NB4 (cell line): ENCODE results near the gene NSUN6.
"Not testable (repeated sequence)": the region's sequence is repeated elsewhere in the genome, so short reads cannot be mapped to it uniquely, and the experiment has no call there.

Experiments used
- DNase-seq: peaks from one replicate; pipeline ENCODE4 v3.0.0; 2010; ENCODE audit warnings: low read depth
- H3K4me3 ChIP-seq: one replicate; pipeline ENCODE4 v1.5.1; 2011; ENCODE audit warnings: mild to moderate bottlenecking, low read depth, low read length, moderate library complexity
- MYC ChIP-seq: IDR thresholded peaks from 2 replicates; pipeline ENCODE4 v1.6.1; 2011; ENCODE audit warnings: low read depth, low read length
- POLR2A ChIP-seq: IDR thresholded peaks from 2 replicates; pipeline ENCODE4 v1.6.1; 2011; ENCODE audit warnings: mild to moderate bottlenecking; ENCODE audit not compliant: insufficient read length; ENCODE audit errors: extremely low read depth
- TF ChIP-seq, protein P1 (sequence below): IDR thresholded peaks from one replicate; pipeline ENCODE4 v1.5.1; 2012; ENCODE audit warnings: low read depth, low read length
- TF ChIP-seq, protein P2 (sequence below): IDR thresholded peaks from 2 replicates; pipeline ENCODE4 v1.6.1; 2011; ENCODE audit warnings: low read depth, low read length

Gene NSUN6

DNA sequence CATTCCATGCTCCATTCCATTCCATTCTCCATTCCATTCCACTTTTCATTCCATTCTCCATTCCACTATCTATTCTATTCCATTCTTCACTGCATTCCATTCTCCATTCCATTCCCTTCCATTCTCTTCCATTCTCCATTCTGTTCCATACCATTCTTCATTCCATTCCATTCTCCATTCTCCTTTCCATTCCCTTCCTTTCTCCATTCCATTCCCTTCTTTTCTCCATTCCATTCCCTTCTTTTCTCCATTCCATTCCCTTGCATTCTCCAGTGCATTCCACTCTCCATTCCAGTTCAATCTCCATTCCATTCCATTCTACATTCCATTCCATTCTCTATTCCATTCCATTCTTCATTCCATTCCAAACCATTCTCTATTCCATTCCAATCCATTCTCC, 80.3 kb downstream of the NSUN6 start:
- no peak for DNase-seq
- TF ChIP-seq, protein P1, sequence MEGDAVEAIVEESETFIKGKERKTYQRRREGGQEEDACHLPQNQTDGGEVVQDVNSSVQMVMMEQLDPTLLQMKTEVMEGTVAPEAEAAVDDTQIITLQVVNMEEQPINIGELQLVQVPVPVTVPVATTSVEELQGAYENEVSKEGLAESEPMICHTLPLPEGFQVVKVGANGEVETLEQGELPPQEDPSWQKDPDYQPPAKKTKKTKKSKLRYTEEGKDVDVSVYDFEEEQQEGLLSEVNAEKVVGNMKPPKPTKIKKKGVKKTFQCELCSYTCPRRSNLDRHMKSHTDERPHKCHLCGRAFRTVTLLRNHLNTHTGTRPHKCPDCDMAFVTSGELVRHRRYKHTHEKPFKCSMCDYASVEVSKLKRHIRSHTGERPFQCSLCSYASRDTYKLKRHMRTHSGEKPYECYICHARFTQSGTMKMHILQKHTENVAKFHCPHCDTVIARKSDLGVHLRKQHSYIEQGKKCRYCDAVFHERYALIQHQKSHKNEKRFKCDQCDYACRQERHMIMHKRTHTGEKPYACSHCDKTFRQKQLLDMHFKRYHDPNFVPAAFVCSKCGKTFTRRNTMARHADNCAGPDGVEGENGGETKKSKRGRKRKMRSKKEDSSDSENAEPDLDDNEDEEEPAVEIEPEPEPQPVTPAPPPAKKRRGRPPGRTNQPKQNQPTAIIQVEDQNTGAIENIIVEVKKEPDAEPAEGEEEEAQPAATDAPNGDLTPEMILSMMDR: no peak
- TF ChIP-seq, protein P2, sequence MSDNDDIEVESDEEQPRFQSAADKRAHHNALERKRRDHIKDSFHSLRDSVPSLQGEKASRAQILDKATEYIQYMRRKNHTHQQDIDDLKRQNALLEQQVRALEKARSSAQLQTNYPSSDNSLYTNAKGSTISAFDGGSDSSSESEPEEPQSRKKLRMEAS: no peak
- no peak for TF ChIP-seq POLR2A
- TF ChIP-seq MYC: no peak
- H3K4me3 ChIP-seq: no peak overlapping the region

DNA sequence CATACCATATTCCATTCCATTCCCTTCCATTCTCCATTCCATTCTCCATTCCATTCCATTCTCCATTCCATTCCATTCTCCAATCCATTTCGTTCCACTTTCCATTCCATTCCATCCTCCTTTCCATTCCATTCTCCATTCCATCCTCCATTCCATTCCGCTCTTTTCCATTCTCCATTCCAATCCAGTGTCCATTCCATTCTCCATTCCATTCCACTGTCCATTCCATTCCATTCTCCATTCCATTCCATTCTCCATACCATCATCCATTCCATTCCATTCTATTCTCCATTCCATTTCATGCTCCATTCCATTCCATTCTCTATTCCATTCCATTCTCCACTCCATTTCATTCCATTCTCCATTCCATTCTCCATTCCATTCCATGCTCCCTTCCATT, 81.0 kb downstream of the NSUN6 start:
- DNase-seq, H3K4me3 ChIP-seq: not testable (repeated sequence)

DNA sequence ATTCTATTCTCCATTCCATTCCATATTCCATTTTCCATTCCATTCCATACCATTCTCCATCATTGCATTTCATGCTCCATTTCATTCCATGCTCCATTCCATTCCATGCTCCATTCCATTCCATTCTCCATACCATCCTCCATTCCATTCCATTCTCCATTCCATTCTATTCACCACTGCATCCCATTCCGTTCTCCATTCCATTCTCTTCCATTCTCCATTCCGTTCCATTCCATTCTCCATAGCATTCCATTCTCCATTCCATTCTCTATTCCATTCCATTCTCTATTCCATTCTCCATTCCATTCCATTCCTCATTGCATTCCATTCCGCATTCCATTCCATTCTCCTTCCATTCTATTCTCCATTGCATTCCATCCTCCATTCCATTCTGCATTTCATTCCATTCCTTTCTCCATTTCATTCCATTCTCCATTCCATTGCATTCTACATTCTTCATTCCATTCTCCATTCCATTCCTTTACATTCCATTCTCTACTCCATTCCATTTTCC, 84.0 kb downstream of the NSUN6 start:
- H3K4me3 ChIP-seq: no peak overlapping the region
- TF ChIP-seq, protein P1: no peak
- DNase-seq: no peak

DNA sequence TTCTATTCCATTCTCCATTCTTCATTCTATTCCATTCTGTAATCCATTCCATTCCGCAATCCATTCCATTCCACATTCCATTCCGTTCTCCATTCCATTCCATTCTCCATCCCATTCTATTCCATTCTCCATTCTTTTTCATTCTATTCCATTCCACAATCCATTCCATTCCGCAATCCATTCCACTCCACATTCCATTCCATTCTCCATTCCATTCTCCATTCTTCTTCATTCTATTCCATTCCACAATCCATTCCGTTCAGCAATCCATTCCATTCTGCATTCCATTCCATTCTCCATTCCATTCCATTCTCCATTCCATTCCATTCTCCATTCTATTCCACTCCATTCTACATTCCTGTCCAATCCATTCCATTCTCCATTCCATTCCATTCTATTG, 85.2 kb downstream of the NSUN6 start:
- H3K4me3 ChIP-seq: no peak overlapping the region
- no peak for DNase-seq
- TF ChIP-seq, protein P2: no peak
- TF ChIP-seq, protein P1: no peak
- TF ChIP-seq POLR2A (no peak), MYC (no peak)

DNA sequence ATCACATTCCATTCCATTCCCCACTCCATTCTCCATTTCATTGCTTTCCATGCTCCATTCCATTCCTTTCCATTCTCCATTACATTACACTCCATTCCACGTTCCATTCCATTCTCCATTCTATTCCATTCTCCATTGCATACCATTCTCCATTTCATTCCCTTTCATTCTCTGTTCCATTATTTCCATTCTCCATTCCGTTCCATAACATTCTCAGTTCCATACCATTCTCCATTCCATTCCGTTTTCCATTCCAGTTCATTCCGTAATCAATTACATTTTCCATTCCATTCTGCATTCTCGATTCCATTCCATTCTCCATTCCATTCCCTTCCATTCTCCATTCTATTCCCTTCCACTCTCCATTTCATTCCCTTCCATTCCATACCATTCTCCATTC, 86.4 kb downstream of the NSUN6 start:
- TF ChIP-seq MYC: no peak
- TF ChIP-seq, protein P1: no peak
- TF ChIP-seq, protein P2: no peak
- no peak for DNase-seq
- H3K4me3 ChIP-seq: no peak overlapping the region

DNA sequence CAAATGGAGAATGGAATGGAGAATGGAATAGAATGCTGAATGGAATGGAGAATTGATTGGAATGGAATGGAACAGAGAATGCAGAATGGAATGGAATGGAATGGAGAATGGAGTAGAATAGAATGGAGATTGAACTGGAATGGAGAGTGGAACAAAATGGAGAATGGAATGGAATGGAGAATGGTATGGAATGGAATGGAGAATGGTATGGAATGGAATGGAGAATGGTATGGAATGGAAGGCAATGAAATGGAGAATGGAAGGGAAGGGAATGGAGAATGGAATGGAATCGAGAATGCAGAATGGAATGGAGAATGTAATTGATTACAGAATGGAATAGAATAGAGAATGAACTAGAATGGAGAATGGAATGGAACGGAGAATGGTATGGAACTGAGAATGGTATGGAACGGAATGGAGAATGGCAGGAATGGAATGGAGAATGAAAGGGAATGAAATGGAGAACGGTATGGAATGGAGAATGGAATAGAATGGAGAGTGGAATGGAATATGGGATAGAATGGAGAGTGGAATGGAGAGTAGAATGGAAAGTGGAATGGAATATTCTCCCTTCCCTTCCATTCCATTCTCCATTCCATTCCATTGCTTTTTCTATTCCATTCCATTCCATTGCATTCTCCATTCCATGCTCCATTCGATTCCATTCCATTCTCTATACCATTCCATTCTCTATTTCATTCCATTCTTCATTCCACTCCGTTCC, 88.2 kb downstream of the NSUN6 start:
- no peak for TF ChIP-seq POLR2A
- TF ChIP-seq, protein P1: no peak
- TF ChIP-seq MYC: no peak
- TF ChIP-seq, protein P2: no peak
- H3K4me3 ChIP-seq: no peak overlapping the region
- DNase-seq: no peak
